Epithelial cell of proximal tubule (primary cell): ENCODE data around the gene ITGA8. TPM values are rescaled to one million over a fixed set of nuclear protein-coding genes. Genes with fewer than 3 reads are reported as not detected.
"Not testable (repeated sequence)": the region's sequence is repeated elsewhere in the genome, so short reads cannot be mapped to it uniquely, and the experiment has no call there.

Source experiments
- DNase-seq: peaks from one replicate; pipeline ENCODE4 v3.0.0-alpha.2; 2011; ENCODE audit warnings: low read depth
- H3K4me3 ChIP-seq: 2 replicates; pipeline ENCODE4 v1.5.1; 2011; ENCODE audit warnings: low read depth, mild to moderate bottlenecking, low read length
- CTCF ChIP-seq: conservative IDR thresholded peaks from 2 replicates; pipeline ENCODE4 v1.5.1; 2012; ENCODE audit warnings: low read depth, mild to moderate bottlenecking, low read length
- total RNA-seq: library from RNA; depleted of rRNA; stranded (reverse); fragments of >200 nt; gene quantifications from 2 replicates; pipeline ENCODE4 v1.2.3, GENCODE V29; 2015

ITGA8 gene
- total RNA-seq, 1 donor from 2014 or later = 0.06 TPM

- no peak overlapping the region for H3K4me3 ChIP-seq
- no peak for TF ChIP-seq CTCF
- no peak for DNase-seq
These were observed 131.6 kb downstream of the ITGA8 start for GRCh38 chr10:15588151-15588550.

GRCh38 chr10:15587271-15587670, 132.5 kb downstream of the ITGA8 start:
- DNase-seq = no peak
- TF ChIP-seq CTCF = no peak
- H3K4me3 ChIP-seq = no peak overlapping the region

DNA sequence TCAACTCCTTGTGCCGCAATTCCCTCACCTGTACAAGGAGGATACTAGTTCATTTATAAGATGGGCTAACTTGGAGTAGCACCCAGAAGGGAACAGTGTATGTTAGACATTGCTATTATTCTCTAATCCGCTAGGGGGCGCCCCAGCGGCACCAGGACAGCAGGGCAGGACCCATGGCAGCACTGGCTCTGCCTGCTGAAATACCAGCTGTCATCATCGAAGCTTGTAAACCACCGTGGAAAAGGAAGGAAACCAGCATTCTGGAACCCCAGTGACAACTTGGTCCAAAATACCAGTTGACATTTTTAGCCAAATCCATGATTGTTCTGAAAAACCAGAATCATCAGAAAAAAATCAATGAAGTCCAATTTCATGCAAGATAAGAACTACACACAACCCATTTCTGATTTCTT, 134.4 kb downstream of the ITGA8 start:
- DNase-seq = no peak
- H3K4me3 ChIP-seq = no peak overlapping the region
- TF ChIP-seq CTCF = peak; percentile 91

DNA sequence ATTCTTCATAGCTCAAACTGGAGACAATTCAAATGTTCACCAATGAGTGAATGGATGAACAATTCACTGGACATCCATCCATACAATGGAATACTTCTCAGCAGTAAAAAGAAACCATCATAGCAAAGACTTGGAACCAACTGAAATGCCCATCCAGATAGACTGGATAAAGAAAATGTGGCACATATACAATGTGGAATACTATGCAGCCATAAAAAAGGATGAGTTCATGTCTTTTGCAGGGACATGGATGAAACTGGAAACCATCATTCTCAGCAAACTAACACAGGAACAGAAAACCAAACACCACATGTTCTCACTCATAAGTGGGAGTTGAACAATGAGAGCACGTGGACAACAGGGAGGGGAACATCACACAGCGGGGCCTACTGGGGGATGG, 136.8 kb downstream of the ITGA8 start:
- not testable (repeated sequence) for H3K4me3 ChIP-seq, DNase-seq

GRCh38 chr10:15579605-15580004, 140.1 kb downstream of the ITGA8 start:
- no peak for TF ChIP-seq CTCF
- no peak for DNase-seq
- no peak overlapping the region for H3K4me3 ChIP-seq

GRCh38 chr10:15572531-15573045, 147.1 kb downstream of the ITGA8 start:
- no peak for DNase-seq
- H3K4me3 ChIP-seq = no peak overlapping the region
- TF ChIP-seq CTCF = no peak

DNA sequence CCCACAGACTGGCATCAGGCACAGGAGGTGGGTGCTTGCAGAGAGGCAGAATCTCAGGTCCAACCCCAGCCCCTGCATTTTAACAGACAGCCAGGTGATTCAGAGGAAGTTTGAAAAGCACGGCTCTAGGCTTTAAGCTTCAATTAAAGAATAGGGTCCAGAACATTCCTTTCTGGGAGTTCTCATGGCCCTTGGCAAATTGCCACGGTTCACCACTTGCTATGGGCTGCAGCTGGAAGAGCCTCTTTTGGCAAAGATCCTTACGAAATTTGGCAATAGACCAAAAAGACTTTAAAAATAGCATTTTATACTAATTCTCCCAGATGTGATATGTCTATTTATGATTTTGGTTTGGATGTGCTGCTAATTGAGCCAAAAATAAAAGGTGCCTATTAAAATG, 148.1 kb downstream of the ITGA8 start:
- TF ChIP-seq CTCF = no peak
- DNase-seq = no peak
- H3K4me3 ChIP-seq = no peak overlapping the region

DNA sequence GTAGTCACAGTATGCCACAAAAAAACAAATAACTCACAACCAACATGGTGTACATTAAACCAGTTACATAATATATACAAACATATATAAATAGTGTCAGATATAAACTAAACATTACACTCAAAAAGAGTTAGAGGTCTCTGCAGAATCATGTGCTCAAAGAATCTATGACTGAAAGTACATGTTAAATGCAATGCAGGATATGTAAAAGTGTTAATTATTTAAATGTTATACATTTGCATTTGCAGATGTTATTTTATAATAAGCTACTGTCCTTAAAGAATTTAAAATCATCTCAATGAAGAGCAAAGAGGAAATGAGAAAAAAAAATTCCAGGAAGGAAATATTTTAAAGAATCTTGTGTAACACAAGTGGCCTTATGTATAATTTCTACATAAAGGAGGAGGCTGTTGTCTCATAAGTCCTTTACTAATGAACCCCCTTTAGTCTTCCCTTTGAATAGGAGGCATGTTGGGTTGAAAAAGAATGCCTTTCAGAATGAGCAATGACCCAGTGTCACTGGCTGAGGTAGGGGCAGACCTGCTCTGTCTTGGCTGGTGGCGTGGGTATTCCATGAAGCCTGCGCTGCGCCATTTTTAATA, 148.9 kb downstream of the ITGA8 start:
- no peak overlapping the region for H3K4me3 ChIP-seq
- TF ChIP-seq CTCF = no peak
- DNase-seq = no peak
